PC-9 (cell line): ENCODE measurements around the gene RDH8. TPM values are rescaled to one million over a fixed set of nuclear protein-coding genes. Genes with fewer than 3 reads are reported as not detected.
A peak's percentile ranks its signal among the peaks of the same experiment; 100 is the strongest.
"Not testable (repeated sequence)": the region's sequence is repeated elsewhere in the genome, so short reads cannot be mapped to it uniquely, and the experiment has no call there.

Experiments used
- BruUV-seq: library from RNA; stranded (reverse); fragments of 400-500 nt; replicated peaks from 2 replicates; lab custom pipeline; 2021; lab: Mats Ljungman, UMichigan
- CTCF ChIA-PET: fragments of 300-600 bp; sonication (Branson Sonifier 250); formaldehyde crosslinking; loops from one replicate; lab custom pipeline; 2022; ENCODE audit warnings: antibody characterized with exemption; lab: Charles Lee
- POLR2A ChIA-PET: fragments of 300-600 bp; sonication (Branson Sonifier 250); formaldehyde crosslinking; loops from one replicate; lab custom pipeline; 2022; ENCODE audit warnings: antibody characterized with exemption; ENCODE audit not compliant: unreplicated experiment; lab: Charles Lee
- DNase-seq, 2 experiments: peaks; one replicate each; pipeline versions ENCODE4 v3.0.0 to v3.0.0-alpha.2; 2015 to 2022; ENCODE audit warnings: mixed read lengths in 1 of 2
- H2AFZ ChIP-seq: fragments of 200-600 bp; sonication (generic); 2 replicates; pipeline ENCODE4 v1.8.1; 2017; ENCODE audit warnings: antibody characterized with exemption
- H3F3A ChIP-seq: fragments of 200-600 bp; sonication (generic); 2 replicates; pipeline ENCODE4 v1.8.1; 2017; ENCODE audit warnings: antibody characterized with exemption, mild to moderate bottlenecking, low read depth; ENCODE audit not compliant: insufficient read depth
- H3K27ac ChIP-seq: fragments of 200-600 bp; sonication (generic); 2 replicates; pipeline ENCODE4 v1.6.1; 2016; ENCODE audit warnings: mixed run types
- H3K27me3 ChIP-seq: fragments of 200-600 bp; sonication (generic); 2 replicates; pipeline ENCODE4 v1.6.1; 2016; ENCODE audit warnings: low read depth, mixed run types; ENCODE audit not compliant: insufficient read depth
- H3K36me3 ChIP-seq: fragments of 200-600 bp; sonication (generic); 2 replicates; pipeline ENCODE4 v1.6.1; 2016; ENCODE audit warnings: low read depth, mixed run types
- H3K4me1 ChIP-seq: fragments of 200-600 bp; sonication (generic); replicated peaks from 2 replicates; pipeline ENCODE4 v1.6.1; 2016; ENCODE audit warnings: mixed run types; ENCODE audit not compliant: insufficient read depth
- H3K4me2 ChIP-seq: fragments of 200-600 bp; sonication (generic); 2 replicates; pipeline ENCODE4 v1.6.1; 2017; ENCODE audit warnings: mixed run types
- H3K4me3 ChIP-seq: fragments of 200-600 bp; sonication (generic); 2 replicates; pipeline ENCODE4 v1.6.1; 2016; ENCODE audit warnings: mixed run types
- H3K79me2 ChIP-seq: fragments of 200-600 bp; sonication (generic); 2 replicates; pipeline ENCODE4 v1.6.1; 2017; ENCODE audit warnings: low read depth, mixed run types
- H3K9me2 ChIP-seq: fragments of 200-600 bp; sonication (generic); 2 replicates; pipeline ENCODE4 v1.8.1; 2017; ENCODE audit warnings: mild to moderate bottlenecking; ENCODE audit not compliant: insufficient read depth
- H3K9me3 ChIP-seq: fragments of 200-600 bp; sonication (generic); 2 replicates; pipeline ENCODE4 v1.8.1; 2016; ENCODE audit warnings: low read depth; ENCODE audit not compliant: insufficient read depth
- H4K20me1 ChIP-seq: fragments of 200-600 bp; sonication (generic); 2 replicates; pipeline ENCODE4 v1.8.1; 2017; ENCODE audit not compliant: insufficient read depth
- EZH2 ChIP-seq: fragments of 200-600 bp; sonication (generic); IDR thresholded peaks from 2 replicates; pipeline ENCODE4 v1.8.0; 2017; ENCODE audit warnings: antibody characterized with exemption, low read depth
- intact Hi-C: fragments of 100-400 bp; cut with micrococcal nuclease; formaldehyde crosslinking; loops from one replicate; pipeline ENCODE4 v1.10.0; 2022; ENCODE audit not compliant: unreplicated experiment
- total RNA-seq: library from RNA; stranded (reverse); gene quantifications from 2 replicates; pipeline ENCODE4 v1.2.3, GENCODE V29; 2021
- TF ChIP-seq, protein P1 (sequence below): fragments of 200-600 bp; sonication (generic); conservative IDR thresholded peaks from 2 replicates; pipeline ENCODE4 v1.6.1; 2017; ENCODE audit warnings: mixed run types, antibody characterized with exemption, mild to moderate bottlenecking, moderate library complexity

Gene RDH8
- total RNA-seq, 1 experiment from 2014 or later: not detected

- intact Hi-C loops: no loop called here
- Histone ChIP-seq H3K9me2 (no peaks in the 10 kb centered on the region), H3K27ac (no peak overlapping the region), H3K4me2 (no peak overlapping the region), H3F3A (no peaks in the 10 kb centered on the region), H3K4me1 (no peaks in the 10 kb centered on the region), H2AFZ (no peak overlapping the region), H3K36me3 (no peaks in the 10 kb centered on the region), H3K4me3 (no peak overlapping the region), H4K20me1 (no peaks in the 10 kb centered on the region), H3K27me3 (peaks cover 64% of the 10 kb centered on the region), H3K79me2 (no peaks in the 10 kb centered on the region), H3K9me3 (no peaks in the 10 kb centered on the region)
- ChIA-PET POLR2A (no interaction called here), CTCF (interaction anchor here (0.7 kb wide), 1 partner anchor 13 kb away, joined by 6 read pairs; no protein-coding TSS in a partner anchor)
- TF ChIP-seq, protein P1, sequence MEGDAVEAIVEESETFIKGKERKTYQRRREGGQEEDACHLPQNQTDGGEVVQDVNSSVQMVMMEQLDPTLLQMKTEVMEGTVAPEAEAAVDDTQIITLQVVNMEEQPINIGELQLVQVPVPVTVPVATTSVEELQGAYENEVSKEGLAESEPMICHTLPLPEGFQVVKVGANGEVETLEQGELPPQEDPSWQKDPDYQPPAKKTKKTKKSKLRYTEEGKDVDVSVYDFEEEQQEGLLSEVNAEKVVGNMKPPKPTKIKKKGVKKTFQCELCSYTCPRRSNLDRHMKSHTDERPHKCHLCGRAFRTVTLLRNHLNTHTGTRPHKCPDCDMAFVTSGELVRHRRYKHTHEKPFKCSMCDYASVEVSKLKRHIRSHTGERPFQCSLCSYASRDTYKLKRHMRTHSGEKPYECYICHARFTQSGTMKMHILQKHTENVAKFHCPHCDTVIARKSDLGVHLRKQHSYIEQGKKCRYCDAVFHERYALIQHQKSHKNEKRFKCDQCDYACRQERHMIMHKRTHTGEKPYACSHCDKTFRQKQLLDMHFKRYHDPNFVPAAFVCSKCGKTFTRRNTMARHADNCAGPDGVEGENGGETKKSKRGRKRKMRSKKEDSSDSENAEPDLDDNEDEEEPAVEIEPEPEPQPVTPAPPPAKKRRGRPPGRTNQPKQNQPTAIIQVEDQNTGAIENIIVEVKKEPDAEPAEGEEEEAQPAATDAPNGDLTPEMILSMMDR: no peak
- no peak for TF ChIP-seq EZH2
- DNase-seq: peak in 1 of 2 experiments; percentile 0
- no TSS peak for BruUV-seq
These were observed 7.6 kb downstream of the RDH8 start for GRCh38 chr19:10020851-10021250.

- no TSS peak for BruUV-seq
- POLR2A ChIA-PET: no interaction called here
- intact Hi-C loops: no loop called here
- CTCF ChIA-PET: interaction anchor here (0.5 kb wide), 1 partner anchor 82 kb away, joined by 5 read pairs; no protein-coding TSS in a partner anchor
- Histone ChIP-seq H3K4me1 (no peaks in the 10 kb centered on the region), H3F3A (no peaks in the 10 kb centered on the region), H3K4me3 (no peak overlapping the region), H3K4me2 (no peak overlapping the region), H3K27me3 (peaks cover 70% of the 10 kb centered on the region), H2AFZ (no peak overlapping the region), H3K79me2 (no peaks in the 10 kb centered on the region), H3K36me3 (no peaks in the 10 kb centered on the region), H3K9me2 (no peaks in the 10 kb centered on the region), H3K9me3 (no peaks in the 10 kb centered on the region), H4K20me1 (no peaks in the 10 kb centered on the region), H3K27ac (no peak overlapping the region)
- DNase-seq: peak in 1 of 2 experiments; percentile 9
- TF ChIP-seq, protein P1: no peak
- TF ChIP-seq EZH2: no peak
These were observed 8.2 kb downstream of the RDH8 start for GRCh38 chr19:10021446-10021845.

DNA sequence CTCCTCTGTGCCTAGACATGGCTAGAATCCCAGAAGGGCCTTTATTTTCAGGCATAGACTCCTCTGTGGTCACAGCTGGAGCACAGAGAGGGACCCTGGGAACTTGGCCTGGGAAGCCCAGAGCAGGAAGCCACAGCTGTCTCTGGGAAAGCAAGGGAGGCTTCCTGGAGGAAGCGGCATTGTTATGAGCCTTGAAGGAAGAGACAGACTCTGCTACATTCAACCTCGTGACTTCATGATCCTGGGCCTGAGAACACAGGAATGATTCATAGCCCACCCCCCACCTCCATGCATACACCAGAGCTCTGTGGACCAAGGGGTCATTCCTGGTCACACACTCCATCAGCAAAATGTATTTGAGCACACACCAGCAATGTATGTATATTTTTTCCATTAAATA lies 8.6 kb downstream of the RDH8 start:
- Histone ChIP-seq H3K27me3 (peaks cover 74% of the 10 kb centered on the region), H2AFZ (no peak overlapping the region), H3K36me3 (no peaks in the 10 kb centered on the region), H4K20me1 (no peaks in the 10 kb centered on the region), H3K9me2 (no peaks in the 10 kb centered on the region), H3K4me2 (no peak overlapping the region), H3K4me1 (no peaks in the 10 kb centered on the region), H3K79me2 (no peaks in the 10 kb centered on the region), H3K9me3 (no peaks in the 10 kb centered on the region), H3K4me3 (no peak overlapping the region), H3F3A (no peaks in the 10 kb centered on the region), H3K27ac (no peak overlapping the region)
- TF ChIP-seq, protein P1: no peak
- no peak for TF ChIP-seq EZH2
- DNase-seq: peak in 1 of 2 experiments; percentile 25
- POLR2A ChIA-PET: no interaction called here
- BruUV-seq: no TSS peak
- CTCF ChIA-PET: interaction anchor here (0.5 kb wide), 1 partner anchor 83 kb away, joined by 5 read pairs; no protein-coding TSS in a partner anchor
- intact Hi-C loops: no loop called here

DNA sequence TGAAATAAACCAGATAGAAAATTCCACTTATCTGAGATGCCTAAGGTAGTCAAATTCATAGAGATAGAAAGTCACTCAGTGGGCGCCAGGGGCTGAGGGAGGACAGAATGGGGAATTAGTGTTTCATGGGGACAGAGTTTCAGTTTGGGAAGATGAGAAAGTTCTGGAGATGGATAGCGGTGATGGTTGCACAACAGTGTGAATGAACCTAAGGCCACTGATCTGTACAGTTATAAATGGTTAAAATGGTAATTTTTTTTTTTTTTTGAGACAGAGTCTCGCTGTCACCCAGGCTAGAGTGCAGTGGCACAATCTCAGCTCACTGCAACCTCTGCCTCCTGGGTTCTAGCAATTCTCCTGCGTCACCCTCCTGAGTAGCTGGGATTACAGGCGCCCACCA lies 9.8 kb downstream of the RDH8 start:
- H2AFZ ChIP-seq, H3K4me3 ChIP-seq, H3K79me2 ChIP-seq, CTCF ChIA-PET, POLR2A ChIA-PET, H4K20me1 ChIP-seq, H3K4me1 ChIP-seq, BruUV-seq, H3K36me3 ChIP-seq, intact Hi-C loops, H3K9me3 ChIP-seq, H3K4me2 ChIP-seq, H3F3A ChIP-seq, H3K27ac ChIP-seq, H3K9me2 ChIP-seq: not testable (repeated sequence)
- DNase-seq: peak in 1 of 2 experiments; percentile 17
- H3K27me3 ChIP-seq: peaks cover 72% of the 10 kb centered on the region
